Medulla oblongata (tissue), 1 donor: ENCODE data around the gene SPPL2A.

Experiments used
- DNase-seq: peaks from one replicate; pipeline ENCODE4 v3.0.0-alpha.2; 2015; ENCODE audit errors: extremely low spot score

Gene SPPL2A

DNA sequence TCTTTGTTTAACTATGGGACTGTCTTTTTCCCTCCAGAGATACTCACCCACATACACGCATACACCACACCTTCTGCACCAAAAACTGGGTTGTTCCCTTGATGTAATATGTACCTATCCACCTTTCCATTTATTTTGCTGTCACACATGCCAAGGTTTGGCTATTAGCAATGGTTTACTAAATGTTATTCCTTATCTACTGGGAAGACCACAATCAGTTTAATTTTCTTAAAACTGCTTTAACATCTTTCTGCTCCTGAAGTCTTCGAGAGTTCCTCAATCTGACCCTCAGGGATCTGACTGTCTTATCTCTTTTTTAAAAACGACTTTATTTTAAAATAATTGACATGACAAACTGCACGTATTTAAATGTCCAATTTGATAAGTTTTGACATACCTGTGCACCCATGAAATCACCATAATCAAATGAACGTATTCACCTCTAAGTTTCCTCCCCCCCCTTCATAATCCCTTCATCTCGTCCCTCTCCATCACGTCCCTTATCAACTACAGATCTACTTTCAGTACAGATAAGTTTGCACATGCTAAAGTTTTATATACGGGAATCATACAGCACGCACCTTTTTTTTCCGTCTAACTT is 78.1 kb downstream of the SPPL2A start:
- no peak for DNase-seq

DNA sequence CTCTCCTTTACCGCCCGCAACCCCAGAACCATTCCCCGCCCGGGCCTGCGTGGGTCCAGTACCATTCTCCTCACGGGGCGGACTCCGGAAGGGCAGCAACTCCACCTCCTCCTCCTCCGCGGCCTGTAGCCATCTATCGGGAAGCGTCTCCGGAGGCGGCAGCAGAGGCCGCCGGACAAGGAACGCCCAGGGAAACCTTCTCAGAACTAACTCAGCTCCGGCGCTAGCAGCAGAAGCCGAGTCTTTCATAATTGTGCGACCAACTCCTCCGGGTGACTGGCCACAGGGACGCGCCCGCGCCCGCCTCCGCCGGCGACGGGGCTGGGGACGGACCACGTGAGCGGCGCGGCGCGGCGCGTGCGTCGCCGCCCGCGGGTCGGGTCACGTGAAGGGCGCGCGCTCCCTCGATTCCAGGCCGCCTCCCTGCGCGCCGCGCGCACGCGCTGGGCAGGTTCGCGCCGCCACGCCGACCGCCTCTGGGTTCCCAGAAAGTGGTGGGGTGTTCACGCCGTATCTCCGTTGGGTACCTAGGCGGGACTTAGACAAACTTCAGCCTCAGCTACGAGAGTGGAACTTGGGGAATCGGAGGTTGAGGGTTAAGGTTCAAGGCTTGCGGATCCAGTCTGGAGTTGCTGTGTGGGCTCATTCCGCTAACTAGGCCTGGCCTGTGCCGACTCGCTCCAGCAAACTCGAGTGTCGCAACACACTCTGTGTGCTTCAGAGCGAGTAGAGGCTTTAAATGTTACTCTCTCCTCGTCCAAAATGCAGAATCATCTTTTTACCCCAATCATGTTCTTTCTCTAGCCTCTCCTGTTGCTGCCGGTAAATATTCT is 78.8 kb downstream of the SPPL2A start, which contains the start of gene TRPM7:
TRPM7 (minus strand) TSS at position 329 of the 833 bp plus-strand sequence; CDS start at position 65, 264 bp downstream.
- DNase-seq = peak; percentile 89

DNA sequence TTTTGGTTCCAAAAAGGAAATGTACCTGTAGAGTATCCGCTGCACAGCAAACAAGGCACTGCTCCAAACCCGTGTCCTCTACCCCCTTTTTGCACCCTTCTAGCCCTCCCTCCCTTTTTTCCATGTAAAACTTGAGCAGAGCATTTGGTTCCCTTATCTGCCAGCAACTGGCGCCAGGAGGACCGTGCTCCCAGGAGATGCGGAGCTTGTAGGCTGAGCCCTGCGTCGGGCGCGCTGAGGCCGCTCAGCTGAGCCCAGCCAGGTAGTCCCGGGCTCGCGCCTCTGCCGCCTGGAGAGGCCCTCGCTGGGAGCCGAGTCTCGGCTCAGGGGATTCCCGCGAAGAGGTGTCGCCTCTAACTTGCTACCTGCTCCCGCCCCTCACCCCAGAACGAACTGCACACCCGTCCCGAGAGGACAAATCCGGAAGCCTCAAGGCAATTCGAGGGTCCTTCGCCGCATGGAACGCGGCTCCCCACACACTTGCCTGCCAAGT is 79.5 kb downstream of the SPPL2A start:
- peak; percentile 56 for DNase-seq

DNA sequence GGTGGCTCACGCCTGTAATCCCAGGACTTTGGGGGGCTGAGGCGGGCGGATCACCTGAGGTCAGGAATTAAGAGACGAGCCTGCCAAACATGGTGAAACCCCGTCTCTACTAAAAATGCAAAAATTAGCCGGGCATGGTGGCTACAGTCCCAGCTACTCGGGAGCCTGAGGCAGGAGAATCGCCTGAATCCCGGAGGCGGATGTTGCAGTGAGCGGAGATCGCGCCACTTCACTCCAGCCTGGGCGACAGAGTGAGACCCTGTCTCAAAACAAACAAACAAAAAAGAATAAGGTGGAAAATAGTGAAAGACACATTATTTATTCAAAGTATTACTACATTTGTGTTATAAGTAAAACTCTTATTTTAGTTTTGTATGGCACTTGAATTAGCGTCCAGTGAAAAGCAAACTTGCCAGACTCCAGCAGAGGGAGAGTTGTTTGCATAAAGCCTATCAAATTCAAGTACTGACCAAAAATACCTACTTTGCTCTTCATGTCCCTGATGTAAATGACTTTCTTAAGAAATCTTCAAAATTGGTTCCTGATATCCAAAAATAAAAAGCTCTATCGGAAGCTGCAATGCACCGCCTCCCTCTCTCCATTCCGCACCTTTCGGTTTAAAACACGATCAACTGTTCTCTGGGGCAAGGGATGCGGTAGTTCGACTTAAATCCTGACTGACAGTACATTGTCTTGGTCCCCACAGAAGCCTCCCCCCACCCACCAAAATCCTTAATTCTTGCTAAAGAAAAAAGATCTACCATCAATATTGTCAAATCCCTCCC is 80.1 kb downstream of the SPPL2A start:
- peak; percentile 3 for DNase-seq

DNA sequence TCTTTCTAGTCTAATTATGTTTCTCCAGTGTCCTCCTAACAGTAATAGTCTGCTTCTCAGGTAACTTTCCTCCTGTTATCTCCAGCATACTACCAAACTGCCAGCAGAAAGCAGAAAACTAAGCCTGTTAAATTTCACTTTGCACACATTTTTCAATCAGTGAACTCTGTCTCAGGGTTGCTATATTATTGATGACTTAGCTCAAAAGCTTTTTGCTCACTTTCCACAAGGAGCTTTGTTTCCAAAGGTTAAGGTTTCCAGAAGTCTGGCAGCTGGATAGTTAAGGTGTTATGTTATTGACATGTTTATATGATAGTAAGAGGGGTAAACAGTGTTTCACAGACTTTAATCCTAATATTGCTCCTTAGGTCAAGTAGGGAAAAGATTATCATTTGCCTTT is 84.0 kb downstream of the SPPL2A start:
- DNase-seq = no peak

DNA sequence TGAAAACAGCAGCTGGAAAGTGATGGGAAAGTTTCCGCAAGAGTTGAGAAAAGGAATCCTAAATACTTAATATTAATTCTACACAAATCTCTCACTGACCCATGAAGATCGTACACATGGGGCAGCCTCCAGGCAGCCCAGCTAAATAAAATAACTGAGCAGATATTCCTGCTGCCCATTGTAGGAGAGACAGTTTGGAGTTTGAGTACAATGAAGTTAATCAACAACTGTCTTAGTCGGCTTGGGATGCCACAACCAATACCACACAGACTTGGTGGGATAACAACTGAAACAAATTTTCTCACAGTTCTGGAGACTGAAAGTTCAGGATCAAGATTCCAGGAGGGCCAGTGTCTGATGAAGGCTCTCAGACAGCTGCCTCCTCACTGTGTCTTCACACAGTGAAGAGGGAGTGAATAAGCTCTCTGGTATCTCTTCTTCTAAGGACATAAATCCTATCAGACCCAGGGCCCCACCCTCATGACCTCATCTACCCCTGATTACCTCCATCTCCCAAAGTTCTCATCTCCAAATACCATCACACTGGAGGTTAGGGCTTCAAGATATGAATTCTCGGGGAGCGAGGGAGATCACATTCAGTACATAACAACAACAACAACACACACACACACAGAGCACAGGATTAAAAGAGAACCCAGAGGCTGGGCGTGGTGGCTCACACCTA is 88.6 kb downstream of the SPPL2A start:
- no peak for DNase-seq

DNA sequence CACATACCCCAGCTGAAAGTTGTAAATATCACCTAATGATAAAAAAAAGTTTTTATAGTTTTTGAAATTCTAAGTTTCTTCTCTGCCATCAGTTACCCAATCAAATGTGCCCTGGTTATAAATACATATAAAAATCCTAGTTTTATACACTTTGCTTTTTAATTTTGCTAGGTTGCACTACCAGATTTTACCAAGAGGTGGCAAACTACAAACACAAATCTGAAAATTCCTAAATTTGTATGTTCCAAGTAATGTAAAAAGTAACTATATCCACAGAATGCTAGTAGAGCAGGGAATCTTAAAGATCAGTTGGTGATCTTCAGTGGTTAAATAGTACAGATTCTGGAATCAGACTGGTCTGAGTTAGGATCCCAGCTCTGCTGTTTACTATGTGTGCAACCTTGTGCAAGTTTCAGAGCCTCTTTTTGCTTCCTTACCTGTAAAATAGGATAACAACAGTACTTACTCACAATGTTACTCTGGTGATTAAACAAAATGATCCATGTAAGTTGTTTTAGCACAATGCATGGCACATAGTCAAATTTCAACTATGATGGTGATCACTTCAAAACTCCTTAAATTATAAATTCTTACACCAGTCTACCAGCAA is 89.9 kb downstream of the SPPL2A start:
- DNase-seq = peak; percentile 38

DNA sequence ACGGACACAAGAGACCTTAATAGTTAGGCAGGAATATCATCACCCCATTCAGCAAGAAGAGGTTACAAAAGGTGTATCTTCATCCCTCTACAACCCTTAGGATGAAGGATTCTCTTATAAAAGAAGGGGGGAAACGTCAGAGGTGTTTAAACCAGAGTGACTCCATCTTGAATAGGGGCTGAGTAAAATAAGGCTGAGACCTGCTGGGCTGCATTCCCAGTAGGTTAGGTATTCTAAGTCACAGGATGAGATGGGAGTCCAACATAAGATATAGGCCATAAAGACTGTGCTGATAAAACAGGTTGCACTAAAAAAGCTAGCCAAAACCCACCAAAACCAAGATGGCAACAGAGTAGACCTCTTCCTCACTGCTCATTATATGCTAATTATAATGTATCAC is 95.4 kb downstream of the SPPL2A start:
- no peak for DNase-seq

DNA sequence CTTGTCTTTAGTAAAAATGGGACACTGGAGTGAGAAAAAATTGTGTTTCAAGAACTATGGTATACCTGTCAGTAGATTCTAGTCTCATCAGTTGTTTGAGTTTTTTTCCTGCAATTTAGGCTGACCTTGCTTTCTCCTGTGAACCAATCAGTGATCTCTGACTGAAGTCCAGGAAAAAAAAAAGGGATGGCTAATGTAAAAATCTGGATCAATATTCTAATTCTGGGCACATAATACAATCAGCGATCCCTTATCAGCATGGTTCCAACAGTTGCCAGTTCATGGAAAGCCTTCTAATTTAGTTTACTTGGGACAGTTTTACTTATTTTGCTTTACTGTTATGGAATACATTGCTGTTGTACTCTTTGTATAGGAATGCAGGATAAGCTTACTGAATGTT is 95.9 kb downstream of the SPPL2A start:
- no peak for DNase-seq

DNA sequence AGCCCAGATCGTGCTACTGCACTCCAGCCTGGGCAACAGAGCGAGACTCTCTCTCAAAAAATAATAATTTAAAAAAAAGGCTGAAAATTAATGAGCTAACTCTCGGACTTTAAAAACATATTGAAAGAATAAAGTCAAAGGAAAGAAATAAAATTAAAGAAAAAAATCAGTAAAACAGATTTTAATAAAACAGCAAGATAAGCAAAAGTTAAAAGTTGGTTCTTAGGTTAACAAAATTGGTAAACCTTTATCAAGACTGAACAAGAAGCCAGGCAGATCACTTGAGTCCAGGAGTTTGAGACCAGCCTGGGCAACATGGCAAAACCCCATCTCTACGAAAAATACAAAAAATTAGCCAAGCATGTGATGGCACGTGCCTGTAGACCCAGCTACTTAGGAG is 99.6 kb downstream of the SPPL2A start:
- no peak for DNase-seq

DNA sequence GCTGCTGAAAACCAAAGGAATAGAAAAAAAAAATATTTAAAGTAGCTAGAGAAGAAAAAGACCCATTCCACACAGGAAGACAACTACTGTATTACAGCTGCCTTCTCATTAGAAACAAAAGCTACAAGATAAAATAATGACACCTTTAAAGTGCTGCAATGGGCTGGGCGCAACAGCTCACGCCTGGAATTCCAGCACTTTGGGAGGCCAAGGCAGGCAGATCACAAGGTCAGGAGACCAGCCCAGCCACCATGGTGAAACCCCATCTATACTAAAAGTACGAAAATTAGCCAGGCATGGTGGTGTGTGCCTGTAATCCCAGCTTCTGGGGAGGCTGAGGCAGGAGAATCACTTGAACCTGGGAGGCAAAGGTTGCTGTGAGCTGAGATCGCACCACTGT is 110.0 kb downstream of the SPPL2A start:
- no peak for DNase-seq

DNA sequence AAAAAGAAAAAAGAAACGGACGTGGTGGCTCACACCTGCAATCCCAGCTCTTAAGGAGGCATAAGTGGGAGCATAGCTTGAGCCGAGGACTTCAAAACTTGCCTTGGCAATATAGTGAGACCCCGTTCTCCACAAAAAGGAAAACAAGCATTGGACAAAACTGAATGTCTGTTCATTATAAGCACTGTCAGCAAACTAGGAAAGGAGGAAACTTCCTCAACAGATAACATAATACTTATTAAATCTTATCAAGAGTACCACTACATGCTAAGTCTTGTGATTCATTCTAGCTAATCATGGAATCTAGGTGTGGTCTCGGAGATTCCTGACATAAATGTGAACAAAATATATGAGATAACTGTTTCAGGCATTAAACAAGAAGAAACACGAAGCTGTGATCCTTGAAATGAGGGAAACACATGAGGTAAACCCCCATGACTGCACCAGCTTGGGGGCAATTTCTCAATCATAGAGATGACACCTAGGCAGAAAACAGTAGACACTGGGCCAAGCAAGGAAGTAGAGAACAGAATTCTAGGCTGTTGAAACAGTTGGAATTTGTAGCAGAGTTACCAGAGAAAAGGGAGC is 112.3 kb downstream of the SPPL2A start:
- no peak for DNase-seq

DNA sequence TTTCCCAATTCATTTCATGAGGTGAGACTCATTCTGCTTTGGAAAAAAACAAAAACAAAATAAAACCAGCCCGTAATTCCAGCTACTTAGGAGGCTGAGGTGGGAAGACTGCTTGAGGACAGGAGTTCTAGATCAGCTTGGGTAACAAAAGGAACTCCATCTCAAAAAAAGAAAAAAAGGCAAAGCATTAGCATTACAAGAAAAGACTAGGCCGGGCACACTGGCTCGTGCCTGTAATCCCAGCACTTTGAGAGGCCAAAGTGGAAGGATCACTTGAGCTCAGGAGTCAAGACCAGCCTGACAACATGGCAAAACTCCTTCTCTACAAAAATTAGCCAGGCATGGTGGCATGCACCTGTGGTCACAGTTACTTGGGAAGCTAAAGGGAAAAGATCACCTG is 112.8 kb downstream of the SPPL2A start:
- no peak for DNase-seq
